CD4-positive, alpha-beta T cell treated with Interleukin-15 for 4 hours (primary cell): Measurements from ENCODE around the gene IFNLR1.

Experiments
- DNase-seq: peaks from one replicate; pipeline ENCODE4 v3.0.0-alpha.2; 2020; ENCODE audit warnings: low spot score

The IFNLR1 gene

DNA sequence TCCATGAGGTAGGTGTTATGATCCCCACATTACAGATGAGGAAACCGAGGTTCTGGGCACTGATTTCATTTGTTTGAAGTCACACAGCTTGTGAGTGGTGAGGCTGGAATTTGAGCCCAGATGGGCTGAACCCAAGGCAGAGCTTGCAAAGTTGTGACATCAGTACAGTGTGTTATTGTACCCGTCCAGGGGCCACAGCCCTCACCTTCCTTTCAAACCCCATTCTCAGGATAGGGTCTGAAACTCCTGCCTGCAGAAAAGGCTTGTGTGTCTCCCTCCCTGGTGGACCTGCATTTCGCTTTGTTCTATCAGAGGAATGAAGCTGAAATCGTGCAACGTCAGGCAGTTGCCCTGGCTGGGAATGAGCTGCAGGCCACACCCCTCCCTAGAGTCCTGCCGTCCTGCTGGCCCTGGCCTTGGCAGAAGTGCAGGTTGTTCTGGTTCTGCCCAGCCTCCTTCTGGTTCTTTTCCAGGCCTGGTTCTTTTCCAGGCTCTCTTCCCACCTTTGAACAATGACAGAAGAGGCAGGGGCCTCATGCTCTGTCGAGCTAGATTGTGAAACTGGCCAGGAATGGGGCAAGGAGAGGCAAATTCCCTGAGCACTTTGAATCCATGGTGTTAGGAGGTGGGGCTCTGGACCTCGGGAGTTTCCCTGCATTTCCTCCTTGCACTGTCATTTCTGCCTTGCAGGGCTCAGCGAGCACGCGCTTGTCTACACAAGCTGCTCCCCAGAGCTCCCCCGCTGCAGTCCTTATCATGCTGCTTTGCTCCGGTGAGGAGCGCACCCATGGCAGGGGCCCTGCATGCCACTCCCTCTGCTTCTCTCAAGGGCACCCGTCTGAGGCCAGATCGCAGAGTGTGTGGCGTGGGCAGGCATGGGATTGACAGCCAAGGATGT lies 67.0 kb downstream of the IFNLR1 start:
- DNase-seq = no peak

DNA sequence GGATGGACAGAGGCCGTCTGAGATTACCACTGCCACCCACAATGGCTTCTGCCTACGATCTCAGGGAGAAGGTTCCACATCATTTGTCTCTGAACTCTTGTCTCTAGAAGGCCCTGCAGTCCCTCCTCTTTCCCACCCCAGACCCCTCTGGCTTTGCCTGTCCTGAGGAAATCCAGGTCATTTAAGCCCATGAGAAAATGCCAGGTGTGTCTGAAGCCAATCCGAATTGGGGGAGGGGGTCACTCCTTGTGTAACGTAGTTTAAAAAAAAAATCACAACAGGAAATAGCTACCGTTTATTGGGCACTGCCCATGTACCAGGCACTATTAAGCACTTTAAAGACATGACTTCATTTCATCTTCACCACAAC lies 67.6 kb downstream of the IFNLR1 start:
- DNase-seq = no peak

DNA sequence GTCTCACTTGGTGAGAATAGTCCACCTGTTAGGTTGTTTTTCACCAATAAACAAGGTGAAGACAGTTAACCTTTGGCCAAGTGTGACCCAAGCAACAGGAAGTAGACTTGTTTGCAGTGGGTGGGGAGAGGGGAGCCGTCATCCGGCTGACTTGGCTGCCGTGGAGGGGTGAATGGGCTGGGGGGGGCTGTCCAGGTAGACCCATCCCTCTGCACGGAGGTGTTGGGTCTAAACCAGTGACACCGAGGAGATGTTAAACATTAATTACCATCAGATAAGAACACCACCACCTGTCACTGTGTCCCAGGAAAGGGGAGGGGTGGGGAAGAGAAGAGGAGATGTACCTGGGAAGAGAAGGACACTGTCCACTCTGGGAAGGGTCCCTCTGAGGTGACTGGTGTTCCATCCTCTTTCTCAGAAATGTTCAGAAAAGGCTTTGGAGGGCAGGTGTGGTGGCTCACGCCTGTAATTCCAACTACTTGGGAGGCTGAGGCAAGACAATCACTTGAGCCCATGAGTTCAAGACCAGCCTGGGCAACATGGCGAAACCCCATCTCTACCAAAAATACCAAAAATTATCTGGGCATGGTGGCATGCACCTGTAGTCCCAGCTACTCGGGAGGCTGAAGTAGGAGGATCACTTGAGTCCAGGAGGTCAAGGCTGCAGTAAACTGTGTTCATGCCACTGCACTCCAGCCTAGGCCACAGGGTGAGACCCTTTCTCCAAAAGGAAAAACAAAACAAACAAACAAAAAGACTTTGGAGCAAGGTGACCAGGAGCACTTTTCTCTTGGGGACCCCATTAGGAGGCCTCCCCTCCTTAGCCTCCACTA lies 68.5 kb downstream of the IFNLR1 start:
- no peak for DNase-seq

DNA sequence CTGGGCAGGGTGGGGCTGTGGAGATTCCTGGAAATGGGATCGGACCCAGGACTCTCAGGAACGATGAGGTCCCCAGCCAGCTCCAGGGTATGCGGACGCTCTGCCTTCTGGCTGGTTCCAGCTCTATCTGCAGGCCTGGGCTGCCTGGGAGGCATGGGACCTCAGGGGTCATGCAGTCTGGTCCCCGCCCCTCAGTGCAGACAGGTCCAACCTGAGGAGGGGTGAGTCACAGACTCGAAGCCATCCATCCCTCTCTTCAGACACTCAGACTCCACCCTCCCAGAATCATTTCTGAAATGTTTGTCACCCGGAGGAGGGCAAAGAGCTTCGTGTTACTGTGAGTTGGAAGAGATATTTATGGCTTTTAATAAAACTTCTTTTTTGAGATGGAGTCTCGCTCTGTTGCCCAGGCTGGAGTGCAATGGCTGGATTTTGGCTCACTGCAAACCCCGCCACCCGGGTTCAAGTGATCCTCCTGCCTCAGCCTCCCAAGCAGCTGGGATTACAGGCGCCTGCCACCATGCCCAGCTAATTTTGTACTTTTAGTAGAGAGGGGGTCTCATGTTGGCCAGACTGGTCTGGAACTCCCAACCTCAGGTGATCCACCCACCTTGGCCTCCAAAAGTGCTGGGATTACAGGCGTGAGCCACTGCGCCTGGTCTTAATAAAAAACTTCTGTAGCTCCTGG lies 69.2 kb downstream of the IFNLR1 start:
- no peak for DNase-seq

DNA sequence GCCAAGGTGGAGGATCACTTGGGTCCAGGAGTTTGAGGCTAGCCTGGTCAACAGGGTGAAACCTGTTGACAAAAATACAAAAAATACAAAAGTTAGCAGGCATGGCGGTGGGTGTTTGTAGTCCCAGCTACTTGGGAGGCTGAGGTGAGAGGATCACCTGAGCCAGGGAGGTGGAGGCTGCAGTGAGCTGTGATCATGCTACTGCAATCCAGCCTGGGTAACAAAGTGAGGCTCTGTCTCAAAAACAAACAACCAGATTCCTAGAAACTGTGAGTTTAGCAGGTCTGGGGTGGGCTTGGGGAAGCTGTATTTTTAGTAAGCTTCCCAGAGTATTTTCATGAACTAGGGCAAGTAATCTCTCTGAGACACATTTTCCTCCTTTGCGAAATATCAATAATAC lies 70.0 kb downstream of the IFNLR1 start:
- DNase-seq = no peak

DNA sequence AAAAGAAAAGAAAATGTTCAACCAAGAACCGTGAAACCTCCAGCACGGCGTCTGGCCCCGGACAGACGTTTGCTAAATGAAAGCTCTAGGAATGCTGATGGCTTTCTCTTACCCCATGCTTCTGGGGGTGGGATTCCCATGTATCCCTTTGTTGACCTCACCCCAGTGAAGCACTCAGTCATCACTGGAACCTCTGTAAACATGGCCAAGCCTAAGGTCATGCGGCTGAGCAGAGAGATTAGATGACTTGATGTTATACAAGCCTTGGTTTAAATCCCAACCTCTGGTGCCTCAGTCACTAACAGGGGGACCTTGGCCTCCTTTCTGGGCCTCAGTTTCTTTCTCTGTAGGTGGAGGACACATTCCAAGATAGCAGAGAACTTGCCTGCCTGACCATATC lies 72.3 kb downstream of the IFNLR1 start:
- no peak for DNase-seq

DNA sequence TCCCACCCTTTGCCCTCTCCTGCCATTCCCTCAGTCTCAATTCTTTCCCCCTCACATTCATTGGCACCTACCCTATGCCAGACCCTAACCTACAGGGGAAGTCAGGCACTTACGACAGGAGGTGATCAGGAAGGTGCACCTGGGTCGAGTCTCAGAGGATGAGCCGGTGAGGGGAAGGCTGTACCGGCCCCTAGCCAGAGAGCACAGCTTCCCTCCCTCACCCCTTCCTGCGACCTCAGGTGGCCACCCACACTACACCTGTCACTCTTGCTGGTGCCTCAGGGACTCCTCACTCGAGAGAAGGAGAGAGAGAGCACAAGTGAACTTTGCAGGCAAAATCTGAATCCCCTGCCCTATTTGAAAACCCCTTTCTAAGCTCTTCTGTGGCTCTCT lies 73.5 kb downstream of the IFNLR1 start:
- DNase-seq = no peak

DNA sequence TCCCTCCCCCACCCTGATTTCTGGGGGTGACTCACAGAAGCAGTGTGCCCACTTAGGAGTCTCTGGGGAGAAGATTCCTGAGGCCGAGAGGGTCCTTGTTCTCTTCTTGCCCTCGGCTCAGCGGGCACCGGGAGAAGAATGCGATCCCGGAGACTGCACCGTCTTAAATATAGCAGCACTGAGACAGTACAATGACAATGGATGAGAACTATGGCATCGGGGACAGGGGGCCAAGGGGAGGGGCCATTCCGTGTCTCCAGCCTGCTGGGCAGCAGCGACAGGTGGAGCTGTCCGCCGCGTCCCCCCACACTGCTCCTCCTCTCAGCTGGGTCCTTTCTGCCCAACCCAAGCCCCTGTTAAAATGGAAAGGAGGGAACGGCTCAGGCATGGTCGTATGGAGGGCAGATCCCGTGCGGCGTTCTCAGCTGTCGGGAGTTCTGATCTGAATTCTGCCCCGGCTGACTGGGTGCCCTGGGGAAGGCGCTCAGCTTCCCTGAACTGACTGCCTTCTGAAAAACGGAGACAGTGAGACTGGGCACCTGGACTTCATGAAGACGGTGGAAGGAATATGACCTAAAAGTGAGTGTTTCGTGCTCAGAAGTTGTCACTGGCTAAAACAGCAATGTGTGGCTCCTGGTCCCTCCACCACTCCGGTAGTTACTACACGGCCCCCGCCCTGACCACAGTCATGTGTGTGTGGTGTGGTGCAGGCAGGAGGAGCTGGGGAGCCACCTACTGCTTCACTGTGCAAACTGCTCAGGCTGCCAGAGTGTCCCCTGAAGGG lies 74.9 kb downstream of the IFNLR1 start, which contains the start of gene MYOM3:
MYOM3 (minus strand) TSS at position 140 of the 784 bp plus-strand sequence. CDS start 3,499 bp downstream, outside the sequence.
- peak; percentile 17 for DNase-seq

DNA sequence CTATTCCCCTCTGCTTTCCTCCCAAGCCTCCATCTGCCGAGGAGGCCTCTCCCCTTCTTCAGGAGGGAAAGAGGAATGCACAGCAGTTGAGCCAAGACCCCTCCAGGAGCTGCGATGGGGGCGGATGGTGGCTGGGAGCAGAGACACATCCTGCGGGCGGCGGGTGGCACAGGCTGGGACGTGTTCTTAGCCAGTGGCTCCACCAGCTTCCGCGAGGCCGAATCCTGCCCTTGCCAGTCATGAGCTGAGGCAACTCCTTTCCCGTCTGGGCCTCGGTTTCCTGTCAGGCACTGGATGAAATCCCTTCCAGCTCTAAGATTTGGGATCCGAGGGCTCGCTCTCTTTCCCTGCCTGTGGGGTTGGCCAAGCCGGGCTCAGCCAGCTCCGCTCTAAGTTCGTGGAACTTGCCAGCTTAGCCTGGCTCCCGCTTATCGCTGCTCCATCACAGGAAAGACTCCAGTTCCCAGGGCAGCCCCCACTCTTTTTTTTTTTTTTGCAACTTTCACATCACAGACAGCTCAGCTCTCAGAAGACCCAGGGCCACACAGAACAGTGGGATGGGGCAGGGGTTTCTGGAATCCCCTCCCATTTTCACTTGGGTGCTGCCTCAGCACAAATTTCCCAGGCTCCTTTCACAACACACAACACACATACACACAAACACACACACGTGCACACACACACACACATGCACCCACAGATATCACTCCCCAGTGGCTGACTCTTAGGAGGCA lies 75.7 kb downstream of the IFNLR1 start:
- no peak for DNase-seq

DNA sequence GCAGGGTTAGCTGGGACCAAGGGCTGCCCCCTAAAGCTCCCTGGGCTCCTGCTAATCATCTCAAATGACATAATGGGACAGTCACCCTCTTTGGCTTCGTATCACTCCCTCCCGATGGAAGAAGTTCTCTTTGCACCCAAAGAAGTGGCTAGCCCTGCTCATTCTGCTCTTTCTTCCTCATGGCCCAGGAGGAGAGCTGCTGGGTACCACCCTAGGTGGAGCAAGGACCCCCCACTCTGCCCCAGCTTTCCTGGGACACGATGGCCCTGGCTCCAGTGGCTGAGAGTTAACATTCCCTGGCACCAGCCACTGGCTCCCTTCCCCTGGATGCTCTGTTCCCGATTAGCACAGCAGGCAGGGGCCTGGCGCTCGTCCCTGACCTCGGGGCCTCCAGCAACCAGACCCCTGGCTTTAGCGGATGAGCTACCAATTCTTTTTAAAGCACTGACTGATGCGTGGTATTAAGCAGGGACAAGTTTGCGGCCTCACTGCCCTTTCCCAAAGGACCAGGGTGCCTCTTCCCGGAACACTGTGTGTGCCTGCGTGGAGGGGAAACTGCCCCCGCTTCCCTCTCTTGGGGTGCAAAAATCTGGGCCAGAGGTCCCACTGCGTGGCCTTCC lies 76.3 kb downstream of the IFNLR1 start:
- DNase-seq = no peak

DNA sequence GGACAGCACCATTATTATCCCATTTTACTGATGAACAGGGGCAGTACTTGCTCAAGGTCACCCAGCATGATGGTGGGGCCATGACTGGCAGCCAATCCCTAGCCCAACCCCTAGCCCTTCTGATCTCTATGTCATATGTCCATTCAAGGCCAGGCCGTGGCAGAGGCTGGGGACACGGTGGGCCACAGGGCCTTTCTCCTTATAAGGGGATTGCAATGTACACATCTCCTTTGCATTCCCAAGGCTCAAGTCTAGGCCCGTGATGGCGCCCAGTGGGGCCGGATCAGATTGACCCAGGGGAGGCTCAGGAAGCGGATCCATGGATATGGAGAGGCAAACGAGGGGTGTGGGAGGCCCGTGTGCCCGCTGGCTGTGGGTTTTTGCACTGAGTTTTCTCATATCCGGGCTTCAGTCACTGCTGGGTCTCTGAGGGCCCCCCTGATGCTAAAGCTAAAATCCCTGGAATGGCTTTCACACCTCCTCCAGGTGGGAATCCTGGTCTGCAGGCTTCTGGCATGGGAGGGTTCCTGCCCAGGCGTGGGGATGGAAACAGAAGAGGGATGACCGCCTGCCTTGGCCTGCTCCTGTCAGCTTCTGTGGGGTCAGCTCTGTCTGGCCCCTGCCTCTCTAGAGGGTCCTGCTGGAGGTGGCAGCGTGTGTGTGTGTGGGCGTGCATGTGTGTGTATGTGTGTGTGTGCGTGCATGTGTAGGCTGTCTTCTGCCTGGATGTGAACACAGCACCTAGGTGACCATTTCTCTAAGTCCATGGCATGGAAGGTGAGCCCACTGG lies 77.2 kb downstream of the IFNLR1 start:
- no peak for DNase-seq

DNA sequence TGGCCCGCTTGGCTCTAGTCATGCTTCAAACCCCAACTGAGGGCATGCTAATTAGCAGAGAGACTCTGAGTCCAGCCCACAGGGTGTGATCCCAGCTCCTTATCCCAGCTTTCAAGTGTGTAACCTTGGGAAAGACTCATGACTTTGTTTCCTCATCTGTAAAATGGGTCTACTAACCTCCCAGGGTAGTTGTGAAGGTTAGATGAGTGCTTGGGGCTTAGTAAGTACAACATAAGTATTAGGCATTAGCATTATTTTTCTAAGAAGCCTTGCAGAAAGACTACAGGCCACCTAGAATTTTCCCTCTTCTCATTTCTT lies 78.0 kb downstream of the IFNLR1 start:
- no peak for DNase-seq

DNA sequence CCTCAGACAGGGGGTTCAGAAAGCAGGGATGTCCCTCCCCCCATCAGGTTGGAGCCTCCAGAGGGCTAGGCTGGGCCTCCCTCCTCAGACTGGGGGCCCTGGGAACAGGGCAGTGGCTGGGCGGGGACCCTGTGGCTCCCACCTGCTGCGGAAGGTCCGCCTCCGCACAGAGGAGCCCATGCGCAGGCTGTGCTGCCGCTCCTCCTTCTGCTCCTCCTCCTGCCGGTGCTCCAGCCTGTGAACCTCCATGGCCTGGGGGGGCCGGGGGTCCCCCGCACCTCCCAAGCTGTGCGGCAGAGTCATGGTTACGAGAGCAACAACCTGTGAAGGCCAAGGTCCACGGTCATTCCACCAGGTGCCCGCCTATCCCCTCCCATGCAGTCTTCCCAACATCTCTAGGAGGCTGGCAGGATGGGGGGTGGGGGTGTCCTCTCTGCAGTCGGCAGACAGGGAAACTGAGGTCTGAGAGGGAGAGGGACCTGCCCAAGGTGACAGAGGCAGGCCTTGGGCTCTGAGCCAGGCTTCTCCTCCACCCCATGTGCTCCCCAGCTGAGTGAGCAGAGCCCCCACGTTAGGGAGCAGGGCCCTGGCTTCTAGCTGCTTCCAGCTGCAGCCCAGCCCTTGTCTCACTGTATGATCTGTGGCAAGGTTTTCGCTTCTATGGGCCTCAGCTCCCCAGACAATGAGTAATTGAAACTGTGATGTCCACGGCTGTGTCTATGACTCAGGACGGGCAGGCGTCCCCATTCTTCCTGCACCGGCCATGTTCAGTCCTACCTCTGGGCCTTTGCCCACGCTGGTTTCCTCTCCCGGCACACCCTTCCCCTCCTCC lies 78.5 kb downstream of the IFNLR1 start:
- DNase-seq = no peak

DNA sequence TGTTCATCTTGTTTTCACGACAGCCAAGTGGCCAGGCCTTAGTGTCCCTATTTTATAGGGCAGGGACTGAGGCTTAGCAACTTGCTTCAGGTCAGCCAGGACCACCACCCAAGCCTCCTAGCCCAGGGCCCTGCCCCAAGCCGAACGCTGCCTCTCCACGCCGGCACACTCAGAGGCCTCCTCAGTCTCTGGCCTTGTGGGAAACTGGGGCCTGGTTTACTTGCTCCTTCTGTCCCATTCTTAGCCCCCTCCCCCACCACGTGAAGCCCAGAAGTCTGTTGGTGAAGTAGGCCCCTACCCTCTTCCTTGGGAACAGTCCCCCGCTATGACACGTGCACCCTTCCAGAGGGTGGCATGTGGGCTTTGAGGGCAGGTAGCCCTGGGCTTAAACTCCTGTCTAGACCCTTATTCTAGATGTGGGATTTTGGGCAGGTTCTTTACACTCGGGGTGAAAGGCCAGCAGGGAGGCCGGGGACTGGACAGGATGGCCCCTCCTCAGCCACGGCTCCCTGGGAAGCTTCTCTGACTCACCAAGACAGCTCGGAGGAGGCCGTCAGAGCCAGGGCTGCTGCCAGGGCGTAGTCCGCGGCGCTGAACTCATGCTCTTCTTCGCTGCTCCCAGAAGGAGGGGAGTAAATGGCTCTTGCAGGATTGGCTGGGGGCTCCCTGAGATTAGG lies 79.5 kb downstream of the IFNLR1 start:
- no peak for DNase-seq

DNA sequence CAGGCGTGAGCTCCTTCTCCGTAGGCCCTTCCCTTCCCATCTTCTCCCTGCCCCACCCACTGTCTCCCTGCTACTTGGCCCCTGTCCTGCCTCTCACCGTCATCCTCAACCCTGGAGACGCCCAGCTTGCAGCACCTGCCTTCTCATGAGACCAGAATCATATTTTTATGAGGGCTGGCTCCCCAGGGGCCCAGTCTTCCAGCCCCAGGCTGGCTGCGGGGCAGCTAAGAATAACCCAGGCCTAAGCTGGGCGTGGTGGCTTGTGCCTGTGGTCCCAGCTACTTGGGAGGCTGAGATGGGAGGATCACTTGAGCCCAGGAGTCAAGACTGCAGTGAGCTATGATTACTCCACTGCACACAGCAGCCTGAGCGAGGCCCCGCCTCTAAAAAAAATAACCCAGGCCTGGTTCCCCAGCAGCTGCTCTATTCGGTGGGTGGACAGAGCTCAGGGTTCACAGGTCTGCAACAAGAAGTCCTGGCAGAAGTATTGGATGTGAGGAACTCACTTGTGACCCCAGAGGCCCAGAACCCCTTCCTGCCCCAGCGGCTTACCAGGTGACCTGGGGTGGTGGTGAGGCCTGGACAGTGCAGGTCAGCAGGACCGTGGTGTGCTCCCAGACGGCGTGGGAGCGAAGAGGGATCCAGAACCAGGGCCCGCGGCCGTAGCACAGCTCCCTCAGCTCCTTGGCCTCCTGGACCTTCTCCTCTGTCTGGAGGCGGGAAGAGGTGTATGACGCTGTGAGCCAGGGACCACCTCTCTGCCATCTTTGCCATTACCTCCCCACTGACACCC lies 81.5 kb downstream of the IFNLR1 start:
- no peak for DNase-seq

DNA sequence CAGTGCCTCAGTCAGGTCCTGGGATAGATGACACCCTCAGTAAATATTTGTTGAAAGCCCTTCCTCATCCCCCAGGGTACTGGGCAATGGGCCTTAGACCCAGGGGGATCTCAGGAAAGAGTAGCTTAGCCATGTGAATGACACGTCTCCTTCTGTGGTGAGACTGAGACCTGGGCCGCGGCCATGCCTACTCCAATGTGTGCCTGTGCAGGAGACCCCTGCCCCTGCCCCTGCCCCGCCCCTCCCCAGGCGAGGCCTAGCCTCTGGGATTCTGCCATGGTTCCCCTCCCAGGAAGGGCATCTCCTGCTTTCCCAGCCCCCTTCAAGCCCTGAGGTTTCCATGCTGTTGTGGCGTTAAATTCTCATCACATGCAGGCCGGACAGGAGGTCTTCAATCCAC lies 82.2 kb downstream of the IFNLR1 start:
- no peak for DNase-seq
